GM12874 (cell line): ENCODE data around the gene ICAM1.

Experiments used
- TF ChIP-seq, protein P1 (sequence below): IDR thresholded peaks from 2 replicates; pipeline ENCODE4 v1.5.1; 2011; ENCODE audit warnings: low read depth, mild to moderate bottlenecking, control low read depth, low read length, moderate library complexity; ENCODE audit not compliant: insufficient read depth

Gene ICAM1

DNA sequence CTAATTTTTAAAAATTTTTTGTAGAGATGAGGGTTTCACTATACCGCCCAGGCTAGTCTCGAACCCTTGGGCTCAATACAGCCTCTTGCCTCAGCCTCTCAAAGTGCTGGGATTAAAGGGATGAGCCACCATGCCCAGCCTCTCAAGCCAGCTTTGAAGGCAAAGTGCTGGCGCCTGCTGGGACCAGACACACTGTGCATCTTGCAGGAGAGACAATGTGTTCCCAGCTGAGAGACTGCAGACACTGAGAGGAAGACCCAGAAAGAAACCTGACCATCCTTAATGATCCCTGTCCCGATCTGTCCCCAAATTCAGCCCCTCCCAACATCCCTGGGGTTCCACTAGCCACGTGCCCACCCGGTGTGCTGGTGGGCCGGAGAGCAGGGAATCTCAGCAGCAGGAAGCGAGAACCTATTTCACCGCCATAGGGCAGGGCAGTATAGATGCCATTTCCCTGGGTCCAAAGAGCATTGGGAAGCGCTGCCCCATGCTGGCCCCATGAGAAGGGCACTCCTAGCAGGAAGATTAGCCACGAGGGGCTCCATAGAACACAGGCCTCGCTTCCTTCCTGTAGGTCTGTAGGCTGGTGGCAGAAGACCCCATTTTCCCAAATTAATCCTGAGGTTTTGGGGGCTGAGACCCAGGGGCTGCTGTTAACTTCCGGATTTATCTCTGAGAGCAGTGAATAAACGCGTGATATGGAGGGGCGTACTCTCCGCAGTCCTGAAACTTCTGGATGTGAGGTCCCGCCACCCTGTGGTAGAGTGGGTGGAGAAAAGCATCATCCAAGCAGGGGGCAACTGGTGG is 61.4 kb downstream of the ICAM1 start:
- TF ChIP-seq, protein P1, sequence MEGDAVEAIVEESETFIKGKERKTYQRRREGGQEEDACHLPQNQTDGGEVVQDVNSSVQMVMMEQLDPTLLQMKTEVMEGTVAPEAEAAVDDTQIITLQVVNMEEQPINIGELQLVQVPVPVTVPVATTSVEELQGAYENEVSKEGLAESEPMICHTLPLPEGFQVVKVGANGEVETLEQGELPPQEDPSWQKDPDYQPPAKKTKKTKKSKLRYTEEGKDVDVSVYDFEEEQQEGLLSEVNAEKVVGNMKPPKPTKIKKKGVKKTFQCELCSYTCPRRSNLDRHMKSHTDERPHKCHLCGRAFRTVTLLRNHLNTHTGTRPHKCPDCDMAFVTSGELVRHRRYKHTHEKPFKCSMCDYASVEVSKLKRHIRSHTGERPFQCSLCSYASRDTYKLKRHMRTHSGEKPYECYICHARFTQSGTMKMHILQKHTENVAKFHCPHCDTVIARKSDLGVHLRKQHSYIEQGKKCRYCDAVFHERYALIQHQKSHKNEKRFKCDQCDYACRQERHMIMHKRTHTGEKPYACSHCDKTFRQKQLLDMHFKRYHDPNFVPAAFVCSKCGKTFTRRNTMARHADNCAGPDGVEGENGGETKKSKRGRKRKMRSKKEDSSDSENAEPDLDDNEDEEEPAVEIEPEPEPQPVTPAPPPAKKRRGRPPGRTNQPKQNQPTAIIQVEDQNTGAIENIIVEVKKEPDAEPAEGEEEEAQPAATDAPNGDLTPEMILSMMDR: no peak

DNA sequence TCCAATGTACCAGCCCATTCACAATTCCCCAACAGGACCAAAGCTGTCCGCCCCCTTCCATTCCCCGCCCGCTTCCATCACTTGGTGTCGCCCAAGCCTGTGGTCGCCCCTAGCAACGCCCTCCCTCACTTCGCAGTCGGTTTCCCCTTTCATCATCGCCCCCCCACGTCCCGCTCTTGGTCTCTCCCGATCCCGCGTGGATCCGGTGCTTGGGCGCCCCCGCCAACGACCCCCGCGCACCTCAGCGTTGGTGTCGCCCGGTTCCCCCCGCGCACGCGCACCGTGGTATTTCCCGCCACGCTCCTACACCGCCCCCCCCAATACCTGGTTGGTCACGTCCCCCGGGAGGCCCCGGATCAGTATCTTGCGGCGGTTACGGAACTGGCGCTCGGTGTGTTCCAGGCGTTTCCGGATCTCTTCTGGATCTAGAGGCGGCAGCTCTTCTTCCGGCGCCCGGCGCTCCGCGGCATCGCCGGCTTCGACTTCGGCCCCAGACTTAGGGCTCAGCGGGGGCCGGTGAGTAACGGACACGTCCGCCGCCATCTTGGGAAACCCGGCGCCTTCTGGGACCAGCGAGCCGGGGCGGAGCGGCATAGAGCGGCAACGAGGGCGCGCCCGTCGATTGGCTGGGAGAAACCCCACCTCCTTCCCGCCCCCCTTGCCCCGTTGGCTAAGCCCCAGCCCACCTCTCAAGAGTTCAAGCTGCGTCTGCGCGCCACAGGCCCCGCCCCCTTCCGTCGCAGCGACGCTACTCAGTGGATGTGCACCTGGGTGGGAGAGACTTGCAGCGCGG is 62.2 kb downstream of the ICAM1 start, which contains the start of gene RAVER1:
RAVER1 (minus strand) TSS at position 565 of the 793 bp plus-strand sequence; CDS start at position 543, 22 bp downstream.
- TF ChIP-seq, protein P1: no peak

DNA sequence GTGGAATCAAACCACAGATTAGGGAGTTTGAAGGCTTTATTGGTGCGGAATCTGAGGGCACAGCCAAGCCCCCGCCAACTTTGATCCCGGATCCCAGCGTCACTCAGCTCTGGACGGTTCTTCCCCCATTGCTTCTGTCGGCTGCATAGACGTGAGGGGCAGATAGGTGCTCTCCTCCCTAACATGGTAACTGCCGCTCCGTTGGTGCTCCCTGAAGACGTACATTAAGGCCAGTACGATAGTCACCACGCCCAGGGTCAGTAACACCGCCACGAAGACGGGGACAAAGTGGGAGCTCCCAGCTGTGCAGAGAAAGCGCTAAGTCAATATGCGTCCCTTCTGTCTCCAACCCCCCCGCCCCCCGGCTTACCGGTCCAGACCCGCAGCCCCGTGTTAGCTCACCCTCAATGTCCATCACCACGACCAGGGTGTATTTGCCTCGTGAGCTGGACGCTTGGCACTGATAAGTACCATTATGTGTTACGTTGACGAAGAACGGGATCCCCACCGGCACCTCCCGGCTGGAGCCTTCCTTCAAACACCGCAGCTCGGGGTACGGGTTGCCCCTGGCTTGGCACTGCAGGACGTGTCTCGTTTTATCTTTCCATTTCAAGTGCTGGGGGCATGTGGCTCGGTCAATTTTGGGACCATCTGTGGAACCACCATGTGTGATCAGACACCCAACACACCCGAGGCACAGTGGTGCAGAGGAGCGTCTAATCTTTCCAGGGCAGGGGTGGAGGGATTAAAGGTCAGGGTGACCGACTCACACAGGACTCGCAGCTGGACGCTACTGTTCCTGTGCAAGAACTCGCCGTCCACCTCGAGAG is 63.1 kb downstream of the ICAM1 start:
- TF ChIP-seq, protein P1: no peak

DNA sequence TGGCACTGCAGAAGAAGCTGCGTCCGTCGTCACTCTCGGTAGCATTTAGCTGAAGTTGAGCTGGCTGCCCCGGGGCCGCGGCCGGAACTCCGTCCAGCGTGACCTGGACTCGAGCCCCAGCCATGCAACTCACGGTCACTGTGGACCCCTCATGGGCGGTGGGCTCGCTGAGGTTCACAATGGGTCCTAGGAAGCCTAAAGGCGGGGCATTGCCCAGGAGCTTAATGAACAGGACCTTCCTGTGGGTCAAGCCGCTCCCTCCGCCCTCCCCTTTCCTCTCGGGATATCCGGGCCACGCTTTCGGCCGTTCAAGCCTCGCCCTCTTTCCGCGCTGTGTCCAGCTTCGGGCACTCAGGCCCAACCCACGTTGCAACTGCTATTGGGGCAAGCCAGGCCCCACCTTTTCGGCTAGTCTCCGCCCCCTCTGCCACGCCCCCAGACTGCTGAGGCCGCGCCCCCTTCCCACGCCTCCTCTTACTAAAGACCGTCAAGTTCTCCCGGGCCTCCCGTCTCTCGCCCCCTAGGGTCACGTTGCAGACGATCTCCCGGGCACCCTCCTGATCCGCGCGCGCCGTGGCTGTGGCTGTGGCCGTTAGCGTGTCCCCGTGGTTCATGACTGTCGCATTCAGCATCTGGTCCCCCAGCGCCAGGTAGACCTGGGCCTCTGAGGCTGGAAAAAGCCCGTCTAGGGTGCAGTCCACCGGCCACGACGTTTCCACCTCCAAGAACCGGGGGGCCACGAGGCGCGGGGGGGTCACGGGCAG is 63.9 kb downstream of the ICAM1 start:
- TF ChIP-seq, protein P1: no peak

DNA sequence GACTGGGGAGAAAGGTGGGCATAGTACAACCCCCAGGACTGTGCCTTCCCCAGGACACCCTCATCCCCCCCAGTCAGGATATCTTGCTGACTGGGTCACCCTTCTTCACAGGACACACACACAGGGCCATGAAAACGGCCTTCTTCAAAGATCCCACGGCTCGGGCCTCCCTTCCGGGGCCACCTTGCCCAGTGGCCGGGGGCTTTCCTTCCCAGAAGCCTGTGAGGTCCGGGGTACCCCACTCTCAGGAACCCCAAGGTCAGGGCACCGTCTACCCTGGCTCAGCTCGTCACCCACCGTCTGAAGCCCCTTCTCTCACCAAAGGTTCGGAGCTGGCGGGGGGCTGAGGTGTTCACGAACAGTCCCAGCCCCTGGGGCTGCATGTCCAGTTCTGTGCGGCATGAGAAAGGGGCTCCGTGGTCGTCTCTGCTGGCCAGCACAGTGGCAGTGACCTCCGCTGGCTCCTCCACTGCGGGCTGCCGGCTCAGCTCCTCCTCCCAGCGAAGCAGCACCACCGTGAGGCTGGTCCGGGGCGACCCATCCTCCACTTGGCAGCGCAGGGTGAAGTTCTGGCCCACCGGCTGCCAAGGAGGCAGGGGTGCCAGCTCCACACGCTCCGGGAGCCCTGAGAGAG is 64.5 kb downstream of the ICAM1 start:
- TF ChIP-seq, protein P1: no peak
